WTC11 (cell line): ENCODE data around the gene C1R. TPM values are rescaled to one million over a fixed set of nuclear protein-coding genes. Genes with fewer than 3 reads are reported as not detected.

Experiments used
- ATAC-seq: fragments of 200-7000 bp; cut with Tn5 transposase; 2 replicates; pipeline ENCODE4 v1.10.0; 2021; ENCODE audit warnings: mild to moderate bottlenecking, moderate library complexity
- CTCF ChIA-PET: fragments of 300-600 bp; sonication (Branson Sonifier 250); formaldehyde crosslinking; loops from one replicate; lab custom pipeline; 2021; ENCODE audit warnings: antibody characterized with exemption; lab: Charles Lee
- POLR2A ChIA-PET: fragments of 350-600 bp; sonication (Branson Sonifier 250); formaldehyde crosslinking; loops from one replicate; lab custom pipeline; 2021; ENCODE audit warnings: antibody characterized with exemption; lab: Charles Lee
- DNase-seq: peaks from one replicate; pipeline ENCODE4 v3.0.0; 2021; ENCODE audit warnings: low spot score
- H3K27ac Mint-ChIP-seq: 2 replicates; pipeline ENCODE4 v1.8.0; 2021; ENCODE audit warnings: mixed read lengths
- H3K27me3 Mint-ChIP-seq: 2 replicates; pipeline ENCODE4 v1.8.0; 2021; ENCODE audit warnings: low read depth, mild to moderate bottlenecking, moderate library complexity, mixed read lengths
- H3K36me3 Mint-ChIP-seq: 2 replicates; pipeline ENCODE4 v1.8.0; 2021; ENCODE audit warnings: mixed read lengths
- H3K4me1 Mint-ChIP-seq: 2 replicates; pipeline ENCODE4 v1.8.0; 2022; ENCODE audit warnings: mixed read lengths
- H3K4me3 Mint-ChIP-seq: 2 replicates; pipeline ENCODE4 v1.8.0; 2021; ENCODE audit warnings: mild to moderate bottlenecking, moderate library complexity, mixed read lengths
- H3K9me3 Mint-ChIP-seq: 2 replicates; pipeline ENCODE4 v1.8.0; 2021; ENCODE audit warnings: mixed read lengths
- ELF4 ChIP-seq: sonication (generic); formaldehyde crosslinking; IDR thresholded peaks from 2 replicates; pipeline ENCODE4 v1.8.1; 2022; ENCODE audit warnings: low read depth, mild to moderate bottlenecking, moderate library complexity, missing genetic modification reagents
- ETV6 ChIP-seq: sonication (generic); formaldehyde crosslinking; IDR thresholded peaks from 2 replicates; pipeline ENCODE4 v1.8.1; 2022; ENCODE audit warnings: mild to moderate bottlenecking, missing genetic modification reagents
- FOXP4 ChIP-seq: sonication (generic); formaldehyde crosslinking; IDR thresholded peaks from 2 replicates; pipeline ENCODE4 v1.8.0; 2022; ENCODE audit warnings: mild to moderate bottlenecking, missing genetic modification reagents
- NFE2L1 ChIP-seq: sonication (generic); formaldehyde crosslinking; IDR thresholded peaks from 2 replicates; pipeline ENCODE4 v1.8.1; 2023; ENCODE audit warnings: missing genetic modification reagents
- SP1 ChIP-seq: sonication (generic); formaldehyde crosslinking; conservative IDR thresholded peaks from 2 replicates; pipeline ENCODE4 v1.8.1; 2022; ENCODE audit warnings: missing genetic modification reagents
- ZNF138 ChIP-seq: sonication (generic); formaldehyde crosslinking; conservative IDR thresholded peaks from 2 replicates; pipeline ENCODE4 v1.8.1; 2022; ENCODE audit warnings: mild to moderate bottlenecking, moderate library complexity, missing genetic modification reagents
- ZNF232 ChIP-seq: sonication (generic); formaldehyde crosslinking; IDR thresholded peaks from 2 replicates; pipeline ENCODE4 v1.8.0; 2022; ENCODE audit warnings: mild to moderate bottlenecking, missing genetic modification reagents
- ZNF281 ChIP-seq: sonication (generic); formaldehyde crosslinking; IDR thresholded peaks from 2 replicates; pipeline ENCODE4 v1.8.0; 2023; ENCODE audit warnings: mild to moderate bottlenecking, missing genetic modification reagents
- ZNF423 ChIP-seq: fragments of 250-450 bp; sonication (Bioruptor Pico); IDR thresholded peaks from 2 replicates; pipeline ENCODE4 v2.1.2; 2022; ENCODE audit warnings: mild to moderate bottlenecking, moderate library complexity
- ZNF512 ChIP-seq: sonication (generic); formaldehyde crosslinking; IDR thresholded peaks from 2 replicates; pipeline ENCODE4 v1.8.1; 2022; ENCODE audit warnings: missing genetic modification reagents, borderline replicate concordance
- ZNF671 ChIP-seq: fragments of 250-450 bp; sonication (Bioruptor Pico); IDR thresholded peaks from 2 replicates; pipeline ENCODE4 v1.8.0; 2021; ENCODE audit warnings: mild to moderate bottlenecking
- total RNA-seq: library from RNA; stranded (reverse); gene quantifications from 3 replicates; pipeline ENCODE4 v1.2.3, GENCODE V29; 2021
- TF ChIP-seq, protein P1 (sequence below): sonication (generic); formaldehyde crosslinking; IDR thresholded peaks from 2 replicates; pipeline ENCODE4 v1.8.1; 2022; ENCODE audit warnings: mild to moderate bottlenecking, missing genetic modification reagents, moderate library complexity, borderline replicate concordance
- TF ChIP-seq, protein P2 (sequence below): fragments of 250-450 bp; sonication (Bioruptor Pico); IDR thresholded peaks from 2 replicates; pipeline ENCODE4 v1.9.0; 2021; ENCODE audit warnings: mild to moderate bottlenecking
- TF ChIP-seq, protein P3 (sequence below): sonication (generic); formaldehyde crosslinking; IDR thresholded peaks from 2 replicates; pipeline ENCODE4 v1.8.0; 2023; ENCODE audit warnings: missing genetic modification reagents

The C1R gene
- total RNA-seq, 1 experiment from 2014 or later, result 8.4 TPM

GRCh38 chr12:7101047-7101693 is 8.9 kb upstream of the C1R start:
- H3K4me3 Mint-ChIP-seq, result no peak overlapping the region
- no peak overlapping the region for H3K27ac Mint-ChIP-seq
- TF ChIP-seq, protein P1, sequence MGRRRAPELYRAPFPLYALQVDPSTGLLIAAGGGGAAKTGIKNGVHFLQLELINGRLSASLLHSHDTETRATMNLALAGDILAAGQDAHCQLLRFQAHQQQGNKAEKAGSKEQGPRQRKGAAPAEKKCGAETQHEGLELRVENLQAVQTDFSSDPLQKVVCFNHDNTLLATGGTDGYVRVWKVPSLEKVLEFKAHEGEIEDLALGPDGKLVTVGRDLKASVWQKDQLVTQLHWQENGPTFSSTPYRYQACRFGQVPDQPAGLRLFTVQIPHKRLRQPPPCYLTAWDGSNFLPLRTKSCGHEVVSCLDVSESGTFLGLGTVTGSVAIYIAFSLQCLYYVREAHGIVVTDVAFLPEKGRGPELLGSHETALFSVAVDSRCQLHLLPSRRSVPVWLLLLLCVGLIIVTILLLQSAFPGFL, result no peak
- no peaks in the 10 kb centered on the region; the same call in 1 of the 2 replicates for H3K27me3 Mint-ChIP-seq
- H3K4me1 Mint-ChIP-seq, result peaks cover 4% of the 10 kb centered on the region
- POLR2A ChIA-PET, result no interaction called here
- ATAC-seq, result no peak
- DNase-seq, result no peak
- H3K9me3 Mint-ChIP-seq, result peaks cover 8% of the 10 kb centered on the region
- H3K36me3 Mint-ChIP-seq, result peaks cover 22% of the 10 kb centered on the region
- CTCF ChIA-PET, result interaction anchor here (2.0 kb wide), 1 partner anchor 12 kb away, joined by 7 read pairs; no protein-coding TSS in a partner anchor

- ATAC-seq, result no peak
- TF ChIP-seq ETV6 (CRISPR knock-in tag), result no peak
- H3K4me3 Mint-ChIP-seq, result no peak overlapping the region
- no peak overlapping the region for H3K27ac Mint-ChIP-seq
- ChIA-PET CTCF (interaction anchor here (1.3 to 1.5 kb wide), 2 partner anchors 8 to 45 kb away, joined by 3 read pairs; no protein-coding TSS in a partner anchor), POLR2A (no interaction called here)
- no peaks in the 10 kb centered on the region; the same call in 1 of the 2 replicates for H3K27me3 Mint-ChIP-seq
- no peaks in the 10 kb centered on the region for H3K9me3 Mint-ChIP-seq
- no peak for DNase-seq
- peaks cover 12% of the 10 kb centered on the region for H3K36me3 Mint-ChIP-seq
- H3K4me1 Mint-ChIP-seq, result peaks cover 11% of the 10 kb centered on the region
These were observed 8.0 kb upstream of the C1R start for GRCh38 chr12:7100239-7100638.

DNA sequence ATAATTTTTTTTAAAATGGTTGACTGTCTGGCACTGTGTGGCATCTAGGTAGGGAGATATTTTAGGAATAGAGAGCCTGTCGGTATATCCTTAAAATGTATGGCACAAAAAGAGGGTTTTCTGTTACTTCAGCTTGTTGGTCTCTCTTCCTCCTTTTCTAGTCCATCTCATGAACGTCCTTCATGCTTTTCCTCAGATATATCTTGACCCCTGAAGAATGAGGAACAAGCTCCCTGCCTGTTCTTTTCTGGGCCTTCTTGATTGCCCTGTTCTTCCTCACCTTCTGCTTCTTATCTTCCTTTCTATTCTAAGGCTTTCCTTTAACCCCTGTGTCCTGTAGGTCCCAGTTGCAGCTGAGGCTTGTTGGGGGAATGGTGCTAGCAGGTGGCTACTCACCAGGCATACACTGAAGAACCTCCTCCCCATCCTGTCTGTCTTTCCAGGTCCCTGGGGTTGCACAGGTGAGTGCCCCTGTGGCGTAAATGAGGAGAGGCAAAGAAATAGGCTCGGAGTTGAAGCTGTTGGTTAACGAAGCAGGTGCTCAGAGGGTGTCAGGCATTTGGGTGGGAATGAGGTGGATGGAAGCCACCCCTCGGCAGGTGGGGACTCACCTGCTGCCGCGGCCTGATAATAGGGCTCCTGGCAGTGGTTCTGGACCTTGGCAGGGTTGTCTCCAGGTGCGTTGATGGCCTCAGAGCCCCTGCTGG is 7.2 kb upstream of the C1R start:
- peaks cover 11% of the 10 kb centered on the region for H3K4me1 Mint-ChIP-seq
- ChIA-PET CTCF (interaction anchor here (1.2 to 1.5 kb wide), 4 partner anchors 9 to 46 kb away, joined by 3 to 4 read pairs (median 3); no protein-coding TSS in a partner anchor), POLR2A (no interaction called here)
- H3K27ac Mint-ChIP-seq, result no peak overlapping the region
- no peak for DNase-seq
- H3K27me3 Mint-ChIP-seq, result no peaks in the 10 kb centered on the region; the same call in 1 of the 2 replicates
- no peaks in the 10 kb centered on the region for H3K9me3 Mint-ChIP-seq
- H3K4me3 Mint-ChIP-seq, result no peak overlapping the region
- no peak for ATAC-seq
- peaks cover 11% of the 10 kb centered on the region for H3K36me3 Mint-ChIP-seq
- TF ChIP-seq ZNF423 (CRISPR knock-in tag) (no peak), ZNF281 (CRISPR knock-in tag) (no peak), ZNF671 (no peak), ZNF232 (CRISPR knock-in tag) (no peak), ZNF512 (CRISPR knock-in tag) (no peak), ZNF138 (CRISPR knock-in tag) (no peak), FOXP4 (CRISPR knock-in tag) (no peak), NFE2L1 (no peak), SP1 (CRISPR knock-in tag) (no peak), ELF4 (CRISPR knock-in tag) (no peak)
- TF ChIP-seq, protein P2, sequence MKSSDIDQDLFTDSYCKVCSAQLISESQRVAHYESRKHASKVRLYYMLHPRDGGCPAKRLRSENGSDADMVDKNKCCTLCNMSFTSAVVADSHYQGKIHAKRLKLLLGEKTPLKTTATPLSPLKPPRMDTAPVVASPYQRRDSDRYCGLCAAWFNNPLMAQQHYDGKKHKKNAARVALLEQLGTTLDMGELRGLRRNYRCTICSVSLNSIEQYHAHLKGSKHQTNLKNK, result no peak
- TF ChIP-seq, protein P3, sequence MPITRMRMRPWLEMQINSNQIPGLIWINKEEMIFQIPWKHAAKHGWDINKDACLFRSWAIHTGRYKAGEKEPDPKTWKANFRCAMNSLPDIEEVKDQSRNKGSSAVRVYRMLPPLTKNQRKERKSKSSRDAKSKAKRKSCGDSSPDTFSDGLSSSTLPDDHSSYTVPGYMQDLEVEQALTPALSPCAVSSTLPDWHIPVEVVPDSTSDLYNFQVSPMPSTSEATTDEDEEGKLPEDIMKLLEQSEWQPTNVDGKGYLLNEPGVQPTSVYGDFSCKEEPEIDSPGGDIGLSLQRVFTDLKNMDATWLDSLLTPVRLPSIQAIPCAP (CRISPR knock-in tag), result no peak
